AG20443 (cell line): Measurements from ENCODE around the gene AASDH.
"Not testable (repeated sequence)": the region's sequence is repeated elsewhere in the genome, so short reads cannot be mapped to it uniquely, and the experiment has no call there.

Source experiments
- DNase-seq: peaks from one replicate; pipeline ENCODE4 v3.0.0; 2012; ENCODE audit warnings: low spot score, mixed read lengths

Gene AASDH

DNA sequence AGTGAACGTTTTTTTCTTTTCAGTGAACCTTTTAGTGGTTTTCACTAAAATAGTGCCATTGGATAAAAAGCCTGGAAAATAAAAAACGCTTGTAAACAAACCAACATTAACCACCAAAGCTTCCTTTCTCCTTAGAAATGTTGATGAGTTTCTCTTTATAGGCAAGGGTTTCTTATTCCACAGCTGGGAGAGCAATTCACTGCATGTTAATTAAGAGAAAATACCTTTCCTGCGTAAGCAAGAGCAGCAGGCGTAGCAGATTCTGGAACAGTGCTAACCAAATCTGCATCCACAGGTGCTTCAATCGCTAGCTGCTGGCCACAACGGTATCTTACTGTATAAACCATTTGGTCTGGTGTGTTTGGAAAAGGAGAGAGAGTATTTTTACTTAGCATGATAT lies 13.3 kb upstream of the AASDH start:
- DNase-seq, result no peak

DNA sequence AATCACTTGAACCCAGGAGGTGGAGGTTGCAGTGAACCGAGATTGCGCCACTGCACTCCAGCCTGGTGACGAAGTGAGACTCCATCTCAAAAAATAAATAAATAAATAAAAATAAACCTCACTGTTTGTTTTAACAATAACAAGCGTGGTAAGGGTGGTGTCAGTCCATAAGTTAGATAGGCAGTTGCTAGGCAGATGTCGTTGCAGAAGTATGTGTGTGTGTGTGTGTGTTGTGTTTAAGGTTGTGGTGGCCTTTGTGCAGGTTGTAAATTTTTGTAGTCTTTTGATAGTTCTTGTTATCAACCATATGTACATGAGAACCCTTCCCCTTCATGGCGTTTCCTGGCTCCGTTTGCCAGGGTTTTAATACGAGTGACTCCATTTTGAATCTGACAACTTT lies 4.0 kb upstream of the AASDH start:
- no peak for DNase-seq

DNA sequence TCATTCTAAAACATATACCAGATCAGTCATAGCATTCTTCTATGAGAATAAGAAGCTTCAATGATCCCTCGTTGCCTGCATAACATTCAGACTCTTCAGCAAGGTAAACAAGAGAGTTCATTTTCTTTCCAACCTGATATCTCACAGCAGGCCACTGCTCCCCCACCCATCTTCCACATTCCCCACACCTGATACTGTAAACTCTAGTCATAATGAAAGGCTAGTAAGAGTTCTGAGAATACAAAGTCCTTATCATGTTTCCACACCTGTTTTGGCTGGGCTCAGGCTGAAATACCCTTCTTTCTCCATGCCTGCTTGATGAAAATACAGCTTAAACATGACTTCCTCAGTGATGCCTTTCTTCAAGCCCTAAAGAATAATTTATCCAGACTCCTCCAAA lies 2.3 kb upstream of the AASDH start:
- DNase-seq, result no peak

DNA sequence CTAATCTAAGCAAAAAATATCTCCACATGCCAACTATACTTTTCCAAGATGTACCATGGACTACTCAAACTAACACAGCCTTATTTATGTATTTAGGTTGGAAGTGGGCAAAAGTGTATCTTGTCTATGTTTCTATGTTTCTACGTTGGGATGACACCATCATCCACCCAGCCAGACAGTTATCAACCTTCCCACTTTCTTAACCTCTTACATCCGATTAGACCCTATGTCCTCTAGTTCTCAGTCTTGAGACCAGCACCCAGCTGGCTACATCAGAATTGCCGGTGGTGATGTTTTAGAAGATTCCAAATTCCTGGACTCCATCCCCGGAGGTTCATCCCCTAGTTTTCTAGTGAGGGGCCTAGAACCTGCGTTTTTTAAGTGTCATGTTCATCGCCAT lies 1.0 kb upstream of the AASDH start:
- peak; percentile 17 for DNase-seq

DNA sequence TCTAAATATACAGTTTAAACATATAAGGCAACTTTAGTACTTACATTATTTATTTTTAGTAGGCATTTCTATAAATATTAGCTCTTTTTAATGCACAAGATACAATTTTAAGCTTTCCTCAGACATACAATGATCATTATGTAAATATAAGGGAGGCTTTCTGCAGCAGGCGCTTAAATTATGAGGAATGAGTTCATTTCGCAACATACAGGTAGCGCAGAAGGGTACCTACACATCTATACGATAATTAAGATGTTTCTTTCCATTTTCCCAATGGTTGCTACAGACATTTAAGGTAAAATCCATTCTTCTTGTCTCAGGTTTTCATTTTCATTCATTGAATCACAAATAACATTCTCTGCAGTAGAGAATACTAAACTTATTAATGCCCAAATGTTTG lies 1.2 kb downstream of the AASDH start:
- no peak for DNase-seq

DNA sequence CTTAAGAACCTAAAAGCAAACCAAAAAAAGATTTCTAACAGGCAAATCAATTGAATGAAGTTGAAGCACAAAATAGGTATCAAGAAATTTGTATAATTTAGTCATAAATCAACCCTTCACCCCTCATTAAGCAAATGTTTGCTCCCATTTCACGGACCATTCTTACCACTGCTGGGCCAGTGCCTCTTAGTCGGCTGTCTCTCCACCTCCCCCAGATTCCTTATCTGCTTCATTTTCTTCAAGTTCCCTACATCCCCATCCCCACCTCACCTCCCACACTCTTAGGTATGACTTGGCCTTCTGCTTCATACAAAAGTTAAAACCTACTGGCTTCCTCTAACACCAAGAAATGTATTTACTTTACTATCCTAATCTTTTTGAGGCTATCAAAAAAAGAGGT lies 11.8 kb downstream of the AASDH start:
- no peak for DNase-seq

DNA sequence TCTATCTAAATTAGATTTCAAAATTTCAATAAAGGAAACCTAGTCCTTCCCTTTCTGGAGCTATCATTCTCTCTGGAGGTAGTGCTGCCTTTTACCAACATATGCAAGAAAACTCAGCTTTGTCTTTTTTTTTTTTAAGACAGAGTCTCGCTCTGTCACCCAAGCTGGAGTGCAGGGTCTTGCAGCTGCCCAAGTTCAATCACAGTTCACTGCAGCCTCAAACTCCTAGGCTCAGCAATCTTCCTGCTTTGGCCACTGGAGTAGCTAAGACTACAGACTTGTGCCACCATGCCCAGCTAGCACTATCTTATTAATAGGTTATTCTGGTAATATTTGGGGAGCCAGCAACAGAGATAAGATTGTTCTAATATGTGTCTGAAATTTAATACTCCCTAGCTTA lies 12.3 kb downstream of the AASDH start:
- no peak for DNase-seq

DNA sequence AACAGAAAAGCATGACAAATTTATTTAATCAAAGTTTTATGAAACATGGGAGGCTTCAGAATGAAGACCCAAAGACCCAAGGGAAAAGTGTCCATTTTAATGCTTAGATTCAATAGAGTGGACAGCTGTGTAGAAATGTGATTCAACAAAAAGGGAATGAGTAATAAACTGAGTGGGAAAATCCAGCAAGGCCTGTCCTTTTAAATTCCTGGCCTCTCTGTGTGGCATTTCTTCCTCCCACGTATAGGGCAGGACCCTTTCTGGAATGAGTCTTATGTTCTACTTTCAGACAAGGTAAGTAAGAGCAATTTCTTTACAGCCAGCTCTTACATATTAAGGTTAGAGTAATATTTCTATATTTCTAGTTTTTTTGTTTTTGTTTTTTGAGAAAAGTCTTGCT lies 14.5 kb downstream of the AASDH start:
- no peak for DNase-seq

DNA sequence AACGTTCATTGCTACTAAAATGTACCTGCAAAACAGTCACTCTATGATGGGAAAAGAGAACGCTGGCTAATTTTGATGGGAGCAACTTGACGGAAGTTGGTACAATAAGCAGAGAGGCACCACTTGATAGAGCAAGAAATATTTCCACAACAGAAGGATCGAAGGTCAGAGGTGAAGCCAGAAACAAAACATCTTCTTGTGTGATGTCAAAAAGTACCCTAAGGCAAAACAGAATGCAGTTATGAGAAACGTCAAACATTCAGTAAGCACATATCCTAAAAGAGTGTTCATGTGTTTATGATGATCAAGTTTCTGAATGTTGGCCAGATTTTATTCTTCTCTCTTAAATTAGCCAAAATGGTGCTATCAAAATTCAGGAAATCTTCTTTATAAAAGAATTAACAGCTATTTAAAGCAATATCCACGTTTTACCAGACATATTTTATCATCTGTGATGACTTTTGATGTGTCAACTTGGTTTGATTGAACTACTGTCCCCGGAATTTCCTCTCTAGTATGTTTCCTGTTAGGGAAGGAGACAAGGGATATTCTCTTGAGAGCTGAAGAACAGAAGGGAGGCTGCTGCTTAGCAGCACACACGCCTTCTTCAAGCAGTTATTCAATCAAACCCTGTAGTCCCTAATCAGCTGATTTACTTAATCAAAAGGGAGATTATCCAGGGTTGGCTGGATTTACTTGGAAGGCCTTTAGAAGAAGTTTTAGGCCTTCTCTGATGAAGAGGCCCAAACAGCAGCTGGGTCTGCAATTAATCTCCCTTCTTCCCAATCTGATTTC lies 15.7 kb downstream of the AASDH start:
- no peak for DNase-seq

DNA sequence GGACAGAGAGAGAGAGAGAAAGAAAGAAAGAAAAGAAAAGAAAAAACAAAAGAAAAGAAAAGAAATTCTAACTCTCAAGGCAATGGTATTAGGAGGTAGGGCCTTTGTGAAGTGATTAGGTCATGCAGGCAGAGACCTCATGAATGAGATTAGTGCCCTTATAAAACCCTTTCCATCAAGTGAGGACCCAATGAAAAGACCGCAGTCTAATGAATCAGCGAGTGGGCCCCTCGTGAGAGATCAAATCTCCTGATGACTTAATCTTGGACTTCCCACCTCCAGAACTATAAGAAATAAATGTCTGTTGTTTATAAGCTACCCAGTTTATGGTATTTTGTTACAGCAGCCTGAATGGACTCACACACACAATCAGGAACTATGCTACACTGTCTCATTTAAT lies 16.9 kb downstream of the AASDH start:
- no peak for DNase-seq

DNA sequence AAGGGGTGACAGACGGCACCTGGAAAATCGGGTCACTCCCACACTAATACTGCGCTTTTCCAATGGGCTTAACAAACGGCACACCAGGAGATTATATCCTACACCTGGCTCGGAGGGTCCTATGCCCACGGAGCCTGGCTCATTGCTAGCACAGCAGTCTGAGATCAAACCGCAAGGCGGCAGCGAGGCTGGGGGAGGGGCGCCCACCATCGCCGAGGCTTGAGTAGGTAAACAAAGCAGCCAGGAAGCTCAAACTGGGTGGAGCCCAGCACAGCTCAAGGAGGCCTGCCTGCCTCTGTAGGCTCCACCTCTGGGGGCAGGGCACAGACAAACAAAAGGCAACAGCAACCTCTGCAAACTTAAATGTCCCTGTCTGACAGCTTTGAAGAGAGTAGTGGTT lies 24.3 kb downstream of the AASDH start:
- not testable (repeated sequence) for DNase-seq

DNA sequence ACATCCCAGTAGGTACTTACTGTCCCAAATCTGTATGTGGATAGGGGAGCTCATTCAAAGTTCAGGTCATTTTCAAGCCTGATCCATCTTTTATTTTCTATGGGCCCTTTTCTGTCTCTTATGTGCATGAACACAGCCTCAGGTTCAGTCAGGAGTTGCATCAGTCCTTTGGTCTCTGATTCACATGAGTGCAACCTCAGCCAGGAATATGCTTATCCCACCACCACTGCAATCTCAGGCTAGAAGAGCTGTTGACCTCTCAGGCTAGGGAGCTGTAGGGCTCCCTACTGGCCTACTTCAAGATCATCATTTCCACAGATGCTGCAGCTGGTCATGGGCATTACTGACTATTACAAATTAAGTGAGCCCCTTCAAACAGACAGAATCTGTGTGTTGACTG lies 27.2 kb downstream of the AASDH start:
- no peak for DNase-seq

DNA sequence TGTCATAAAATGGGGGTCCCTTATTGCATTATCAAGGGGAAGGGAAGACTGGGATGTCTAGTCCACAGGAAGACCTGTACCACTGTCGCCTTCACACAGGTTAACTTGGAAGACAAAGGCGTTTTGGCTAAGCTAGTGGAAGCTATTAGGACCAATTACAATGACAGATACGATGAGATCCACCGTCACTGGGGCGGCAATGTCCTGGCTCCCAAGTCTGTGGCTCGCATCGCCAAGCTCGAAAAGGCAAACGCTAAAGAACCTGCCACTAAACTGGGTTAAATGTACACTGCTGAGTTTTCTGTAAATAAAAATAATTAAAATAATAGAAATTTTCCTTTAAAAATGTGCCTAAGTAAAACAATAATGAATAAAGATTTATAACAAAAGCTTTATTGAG lies 30.6 kb downstream of the AASDH start:
- no peak for DNase-seq

DNA sequence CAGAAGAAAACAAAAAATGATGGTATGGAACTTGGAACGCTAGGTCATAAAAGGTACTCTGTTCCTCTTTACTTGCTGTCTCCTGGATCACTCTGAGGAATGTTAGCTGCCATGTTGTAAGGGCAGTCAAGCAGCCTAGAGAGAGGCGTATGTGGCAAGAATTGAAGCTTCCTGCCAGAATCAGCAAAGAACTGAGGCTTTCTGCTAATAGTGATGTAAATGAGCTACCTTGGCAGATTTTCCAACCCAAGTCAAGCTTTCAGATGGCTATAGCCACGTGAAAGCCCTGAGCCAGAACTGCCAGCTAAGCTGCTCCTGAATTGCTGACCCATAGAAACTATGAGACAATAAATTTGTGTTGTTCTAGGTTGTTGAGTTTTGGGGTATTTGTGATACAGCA lies 38.7 kb downstream of the AASDH start:
- DNase-seq, result no peak

DNA sequence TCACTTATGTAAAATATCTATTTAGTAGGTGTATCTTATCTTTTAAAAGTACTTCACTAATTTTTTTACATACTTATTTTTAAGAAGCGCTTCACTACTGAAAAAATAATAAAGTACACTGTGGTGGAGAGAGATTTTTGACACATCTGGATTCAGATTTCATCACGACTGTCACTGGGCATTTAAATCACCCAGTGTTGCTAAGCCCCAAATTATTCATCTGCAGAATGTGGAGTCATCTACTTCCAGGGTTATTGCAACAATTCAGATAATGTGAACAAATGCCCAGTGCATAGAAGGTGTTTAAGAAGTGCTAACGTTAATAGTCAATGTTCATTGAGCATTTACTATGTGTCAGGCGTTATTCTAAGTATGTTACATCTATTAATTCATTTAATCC lies 41.8 kb downstream of the AASDH start:
- DNase-seq, result no peak

DNA sequence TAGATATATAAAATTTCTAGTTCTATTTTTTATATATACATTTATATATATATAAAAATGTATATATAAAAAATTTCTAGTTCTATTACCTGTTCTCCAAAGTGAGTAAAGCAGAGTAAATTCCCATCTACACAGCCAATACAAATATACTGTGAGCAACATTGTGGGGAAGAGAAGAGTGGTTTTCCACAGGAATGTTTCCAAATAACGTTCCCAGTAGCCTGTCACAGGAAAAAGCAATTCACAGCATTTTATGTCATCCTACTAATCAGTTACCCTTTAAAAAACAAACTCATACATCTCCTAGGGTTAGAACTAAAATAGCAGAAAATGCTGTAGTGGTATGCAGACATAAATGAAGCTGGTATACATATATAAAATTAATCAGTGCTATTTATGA lies 44.5 kb downstream of the AASDH start:
- DNase-seq, result no peak

DNA sequence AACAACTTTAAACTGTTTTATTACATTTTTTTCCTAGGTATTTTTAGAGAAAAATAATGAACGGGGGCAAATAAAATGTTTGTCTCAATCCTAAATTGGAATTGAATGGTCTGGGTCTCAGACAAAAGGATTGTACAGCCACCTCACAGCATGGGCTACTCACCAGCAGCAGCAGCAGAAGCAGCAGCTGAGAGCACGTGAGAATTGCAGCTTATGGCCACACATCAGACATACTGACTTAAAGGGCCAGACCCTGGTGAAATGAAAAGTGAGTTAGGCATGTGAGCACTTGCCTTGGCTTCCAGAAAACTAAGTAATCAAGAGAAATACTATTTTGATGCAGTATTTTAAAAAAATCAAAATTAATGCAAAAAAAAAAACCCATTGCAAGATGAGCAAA lies 56.6 kb downstream of the AASDH start:
- DNase-seq, result no peak

DNA sequence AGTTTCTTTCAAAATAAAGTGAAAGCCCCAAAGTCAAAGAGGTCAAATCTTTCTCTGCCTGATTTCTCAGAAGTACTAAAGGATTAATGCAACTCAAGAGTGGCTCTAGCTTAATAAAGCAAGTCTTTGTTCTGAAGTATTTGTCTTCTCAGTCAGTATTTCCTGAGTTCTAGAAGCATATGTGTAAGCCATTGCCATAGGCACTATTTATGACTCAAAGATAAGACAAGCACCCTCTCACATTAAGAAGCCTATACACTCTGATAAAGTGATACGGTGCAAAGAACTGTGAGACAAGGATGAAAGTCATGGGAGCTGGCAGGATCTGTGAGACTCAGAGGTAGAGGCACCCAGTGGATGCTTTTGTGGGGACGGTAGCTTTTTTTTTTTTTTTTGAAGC lies 60.9 kb downstream of the AASDH start:
- DNase-seq, result no peak

DNA sequence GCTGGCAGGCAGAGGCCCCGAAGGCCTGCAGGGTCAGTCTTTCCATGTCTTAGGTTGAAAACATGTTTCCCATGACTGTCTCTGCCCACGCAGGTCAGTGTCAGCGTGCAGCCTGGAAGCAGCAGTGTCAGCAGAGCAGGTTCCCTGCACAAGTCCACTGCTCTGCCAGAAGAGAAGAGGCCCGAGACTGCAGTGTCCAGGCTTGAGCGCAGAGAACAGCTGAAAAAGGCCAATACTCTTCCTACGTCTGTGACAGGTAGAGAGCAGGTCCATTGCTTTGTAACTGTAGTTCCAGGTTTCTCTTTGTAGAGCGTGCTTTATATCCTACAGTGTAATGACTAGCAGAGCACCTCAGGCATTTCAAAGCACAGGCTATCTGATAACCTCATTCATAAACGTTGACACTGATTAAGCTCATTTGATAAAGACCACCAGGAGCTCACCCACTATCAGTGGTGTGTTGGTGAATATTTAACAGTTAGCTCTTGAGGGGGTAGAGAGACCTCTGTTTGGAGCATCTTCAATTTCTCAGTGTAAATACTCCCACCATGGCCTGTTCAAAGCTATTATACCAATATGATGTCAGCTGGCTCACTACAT lies 63.2 kb downstream of the AASDH start:
- no peak for DNase-seq

DNA sequence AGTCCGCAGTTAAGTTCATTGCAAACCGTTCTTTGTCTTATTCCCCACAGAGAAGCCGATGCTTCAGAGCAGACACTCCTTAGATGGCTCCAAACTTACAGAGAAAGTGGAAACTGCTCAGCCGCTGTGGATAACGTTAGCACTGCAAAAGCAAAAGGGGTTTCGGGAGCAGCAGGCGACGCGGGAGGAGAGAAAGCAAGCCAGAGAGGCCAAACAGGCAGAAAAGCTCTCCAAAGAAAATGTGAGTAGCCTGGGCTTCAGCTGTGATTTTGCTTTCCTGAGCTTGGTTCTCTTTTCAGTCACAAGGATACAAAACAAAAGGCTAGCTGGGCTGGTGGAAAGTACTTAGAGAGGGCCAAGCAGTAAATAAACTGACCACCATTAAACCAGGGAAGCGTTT lies 64.0 kb downstream of the AASDH start:
- DNase-seq, result no peak

DNA sequence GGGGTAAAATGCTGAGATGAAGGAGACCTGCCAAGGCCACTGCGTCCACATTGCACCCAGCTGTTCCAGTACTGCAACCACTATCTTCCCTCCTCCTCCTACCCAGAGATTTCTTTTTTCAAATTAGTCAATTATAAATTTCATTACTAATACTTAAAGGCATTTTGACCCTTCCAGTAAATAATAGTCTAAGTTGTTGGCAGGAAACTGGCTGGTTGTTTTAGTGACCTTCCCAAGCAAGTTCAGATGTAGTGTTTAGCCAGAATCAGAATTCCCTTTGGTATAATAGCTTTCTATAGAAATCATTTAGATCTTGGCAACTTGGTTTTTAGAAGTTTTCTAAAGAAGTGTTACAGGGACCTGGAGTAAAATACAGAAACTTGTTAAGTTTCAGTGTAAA lies 66.0 kb downstream of the AASDH start:
- DNase-seq, result no peak

DNA sequence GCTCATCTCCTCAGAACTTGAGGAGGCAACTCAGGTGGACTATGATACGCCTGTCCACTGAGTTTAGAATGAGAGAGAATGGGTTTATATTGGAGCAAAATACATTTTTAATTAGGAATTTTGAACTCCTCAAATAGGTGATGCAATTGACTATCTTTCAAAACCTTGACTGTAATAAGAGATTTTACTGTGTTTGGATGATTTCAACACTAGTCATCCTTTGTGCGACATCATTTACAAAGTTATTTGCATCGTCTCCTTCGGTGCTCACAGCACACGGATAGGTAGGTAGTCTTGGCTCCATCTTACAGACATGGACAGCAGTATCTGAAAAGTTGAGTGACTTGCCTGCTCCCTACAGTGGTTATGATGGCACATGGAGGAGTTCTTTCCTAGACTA lies 67.0 kb downstream of the AASDH start:
- DNase-seq, result no peak

DNA sequence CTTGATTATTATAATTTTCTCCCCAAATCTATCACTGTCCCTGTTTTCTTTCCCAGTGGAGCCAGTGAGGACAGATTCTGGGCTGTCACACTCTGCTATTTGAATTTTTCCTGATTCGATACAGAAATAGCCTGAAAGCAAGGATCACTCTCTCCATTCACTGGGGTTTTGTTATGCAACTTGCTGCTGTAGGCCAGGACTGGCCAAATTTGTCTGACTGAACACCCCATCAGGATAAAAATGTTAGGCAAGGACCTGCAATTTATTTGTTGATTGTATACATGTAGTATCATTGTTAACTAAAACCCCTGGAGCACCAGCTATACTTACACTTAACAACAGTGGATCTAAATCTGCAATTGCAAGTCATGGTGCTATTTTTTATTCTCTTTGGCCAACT lies 68.7 kb downstream of the AASDH start:
- DNase-seq, result no peak

DNA sequence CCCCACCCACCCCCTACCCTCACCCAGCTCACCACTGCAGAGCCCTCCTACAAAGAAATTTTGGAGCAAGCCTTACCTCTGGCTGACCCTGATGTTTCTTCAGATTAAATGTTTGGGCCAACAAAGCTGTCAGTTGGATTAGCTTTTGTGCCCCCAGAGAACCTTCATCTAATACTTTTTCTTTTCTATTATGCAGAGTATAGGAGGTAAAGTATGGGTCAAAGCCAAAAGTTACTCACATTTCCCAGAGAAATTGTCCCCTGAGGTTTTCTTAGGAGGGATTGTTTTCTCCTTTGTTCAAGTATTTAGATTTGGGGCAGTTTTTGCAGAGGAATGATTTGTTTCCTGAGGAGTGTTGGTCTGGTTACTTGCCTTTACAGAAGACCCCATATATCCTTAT lies 69.5 kb downstream of the AASDH start:
- DNase-seq, result no peak
